Stomach (tissue), 9 donors: ENCODE results near the gene GABRA5. TPM values are rescaled to one million over a fixed set of nuclear protein-coding genes. Genes with fewer than 3 reads are reported as not detected.

Experiments used
- DNase-seq, 2 donors: peaks; one replicate each; pipeline versions ENCODE4 v3.0.0 to v3.0.0-alpha.2; 2013 to 2019
- H3K27ac ChIP-seq, 5 donors: fragments of 200-600 bp in 4 of 5; sonication (generic) in 4 of 5; one replicate each; pipeline ENCODE4 v1.5.1; 2013 to 2019; ENCODE audit warnings: mild to moderate bottlenecking in 1 of 5, moderate library complexity in 1 of 5
- H3K27me3 ChIP-seq, 3 donors: fragments of 200-600 bp; sonication (generic); one replicate each; pipeline ENCODE4 v1.5.1; 2017 to 2019; ENCODE audit warnings: mixed run types in 1 of 3
- H3K36me3 ChIP-seq, 4 donors: fragments of 200-600 bp; sonication (generic); 1 replicate in 3 of 4; 2 replicates in 1 of 4; pipeline ENCODE4 v1.5.1; 2016 to 2019
- H3K4me1 ChIP-seq, 4 donors: fragments of 200-600 bp; sonication (generic); one replicate each; pipeline ENCODE4 v1.5.1; 2016 to 2019
- H3K4me3 ChIP-seq, 4 donors: fragments of 200-600 bp; sonication (generic) in 3 of 4; one replicate each; pipeline ENCODE4 v1.5.1; 2016 to 2019; ENCODE audit warnings: mild to moderate bottlenecking in 1 of 4
- H3K9me3 ChIP-seq, 4 donors: fragments of 200-600 bp; sonication (generic); one replicate each; pipeline ENCODE4 v1.5.1; 2016 to 2019
- EP300 ChIP-seq: sonication (generic); formaldehyde crosslinking; IDR thresholded peaks from one replicate; pipeline ENCODE4 v1.6.1; 2017; ENCODE audit warnings: antibody characterized with exemption
- POLR2A ChIP-seq, 4 donors: fragments of 450-650 bp; IDR thresholded peaks; one replicate each; pipeline ENCODE4 v1.6.1; 2016; ENCODE audit warnings: antibody characterized with exemption in 4 of 4, control low read depth in 2 of 4, mild to moderate bottlenecking in 1 of 4, moderate library complexity in 1 of 4
- POLR2AphosphoS5 ChIP-seq, 3 donors: sonication (generic); formaldehyde crosslinking; IDR thresholded peaks; one replicate each; pipeline ENCODE4 v1.6.1; 2016; ENCODE audit warnings: antibody characterized with exemption in 3 of 3
- WGBS, 5 donors: extraction: QIAGEN DNeasy Blood & Tissue Kit in 3 of 5; methylation state at CpG; one replicate each; pipeline versions ENCODE4 v1.1.5 to v1.1.7; 2013 to 2018; 5-methylcytosine and 5-hydroxymethylcytosine counted together
- intact Hi-C: fragments of 100-400 bp; cut with DNase I; formaldehyde crosslinking; loops from one replicate; pipeline ENCODE4 v1.15.1; 2023; ENCODE audit warnings: low total_unique reads
- polyA plus RNA-seq, 3 donors: library from polyadenylated mRNA; stranded (reverse); fragments of 200-250 nt; gene quantifications; one replicate each; pipeline ENCODE4 v1.2.3, GENCODE V29; 2013
- total RNA-seq, 5 donors: library from RNA; depleted of rRNA; stranded (reverse); fragments of >200 nt; gene quantifications; one replicate each; pipeline versions ENCODE4 v1.1.0 to v1.2.3, GENCODE V29; 2014 to 2016
- TF ChIP-seq, protein P1 (sequence below), 7 experiments: fragments of 450-650 bp in 4 of 7; fragments of 200-600 bp in 3 of 7; sonication (generic) in 3 of 7; IDR thresholded peaks; one replicate each; pipeline ENCODE4 v1.5.1; 2016 to 2019; ENCODE audit warnings: antibody characterized with exemption in 7 of 7, control low read depth in 2 of 7, mild to moderate bottlenecking in 1 of 7
- donor health status: healthy with polysubstance abuse.
- donor health status: Bipolar disorder and iron deficiency.
- donor health status: healthy.

The GABRA5 gene
- total and polyA plus RNA-seq, 8 donors = 0.75 to 2.2 TPM; not detected in 6

DNA sequence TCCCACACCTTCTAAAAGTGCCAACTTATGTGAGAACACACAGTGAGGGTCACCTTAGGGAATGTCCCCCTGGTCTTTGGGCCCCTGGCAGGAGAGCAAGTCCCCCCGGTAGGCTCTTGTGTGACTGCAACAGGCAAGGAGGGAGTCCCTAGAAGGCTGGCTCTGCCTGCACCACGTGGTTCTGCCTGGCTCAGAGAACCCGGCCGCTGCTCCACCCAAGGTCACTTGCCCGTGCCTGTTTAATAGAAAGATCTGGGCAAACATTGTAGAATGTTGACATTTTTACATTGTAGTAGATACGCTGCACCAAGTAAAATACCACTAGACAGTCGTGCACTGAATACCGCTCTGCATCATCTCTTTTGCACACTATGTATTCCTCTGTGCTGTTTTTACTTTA lies 21.9 kb downstream of the GABRA5 start:
- 27 to 54% (median 34%) methylated on average over 8 of the region's 8 CpGs for WGBS, 5 donors
- intact Hi-C loops = no loop called here
- TF ChIP-seq EP300 (no peak), POLR2AphosphoS5 (IDR thresholded peaks at IDR 0.05) (no peak), POLR2A (IDR thresholded peaks at IDR 0.05) (no peak)
- TF ChIP-seq, protein P1, sequence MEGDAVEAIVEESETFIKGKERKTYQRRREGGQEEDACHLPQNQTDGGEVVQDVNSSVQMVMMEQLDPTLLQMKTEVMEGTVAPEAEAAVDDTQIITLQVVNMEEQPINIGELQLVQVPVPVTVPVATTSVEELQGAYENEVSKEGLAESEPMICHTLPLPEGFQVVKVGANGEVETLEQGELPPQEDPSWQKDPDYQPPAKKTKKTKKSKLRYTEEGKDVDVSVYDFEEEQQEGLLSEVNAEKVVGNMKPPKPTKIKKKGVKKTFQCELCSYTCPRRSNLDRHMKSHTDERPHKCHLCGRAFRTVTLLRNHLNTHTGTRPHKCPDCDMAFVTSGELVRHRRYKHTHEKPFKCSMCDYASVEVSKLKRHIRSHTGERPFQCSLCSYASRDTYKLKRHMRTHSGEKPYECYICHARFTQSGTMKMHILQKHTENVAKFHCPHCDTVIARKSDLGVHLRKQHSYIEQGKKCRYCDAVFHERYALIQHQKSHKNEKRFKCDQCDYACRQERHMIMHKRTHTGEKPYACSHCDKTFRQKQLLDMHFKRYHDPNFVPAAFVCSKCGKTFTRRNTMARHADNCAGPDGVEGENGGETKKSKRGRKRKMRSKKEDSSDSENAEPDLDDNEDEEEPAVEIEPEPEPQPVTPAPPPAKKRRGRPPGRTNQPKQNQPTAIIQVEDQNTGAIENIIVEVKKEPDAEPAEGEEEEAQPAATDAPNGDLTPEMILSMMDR (IDR thresholded peaks at IDR 0.05) = no peak
- Histone ChIP-seq H3K27me3 (peaks cover 0 to 32% (median 14%) of the 10 kb centered on the region in 3 donors), H3K4me1 (peaks cover 0 to 32% (median 22%) of the 10 kb centered on the region in 4 donors), H3K36me3 (peaks cover 0 to under 1% (median 0%) of the 10 kb centered on the region in 4 donors), H3K9me3 (no peaks in the 10 kb centered on the region), H3K4me3 (no peak overlapping the region), H3K27ac (peak overlapping the region in 2 of 5 donors; percentile 19 to 53)
- peak; percentile 48 to 61 for DNase-seq

DNA sequence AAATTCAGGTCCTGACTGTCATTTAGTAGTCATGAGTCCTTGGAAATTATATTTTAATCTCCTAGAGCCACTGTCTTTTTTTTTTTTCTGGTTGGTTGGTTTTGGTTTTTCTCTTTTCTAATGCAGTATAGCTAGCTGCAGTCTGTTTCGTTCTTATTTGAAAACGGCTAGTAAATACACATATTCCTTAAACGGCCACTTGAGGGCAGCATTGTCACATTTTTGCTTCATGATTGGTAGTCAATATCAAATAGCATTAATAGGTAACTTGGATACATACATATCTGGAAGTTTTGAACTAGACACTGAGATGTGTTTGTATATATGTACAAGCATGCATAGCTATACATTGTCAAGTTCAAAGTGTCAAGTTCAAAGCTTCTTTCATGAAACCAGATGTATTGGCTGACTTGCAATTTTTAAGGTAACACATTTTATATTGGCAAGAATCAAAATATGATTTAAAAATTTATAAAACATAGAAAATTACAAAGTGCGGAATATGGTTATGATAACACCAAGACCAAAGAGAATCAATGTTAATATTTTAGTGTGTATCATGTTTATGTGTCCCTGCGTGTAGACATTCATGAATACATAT lies 22.5 kb downstream of the GABRA5 start:
- DNase-seq = peak; percentile 74 to 90
- no peak overlapping the region for H3K4me3 ChIP-seq
- intact Hi-C loops = no loop called here

DNA sequence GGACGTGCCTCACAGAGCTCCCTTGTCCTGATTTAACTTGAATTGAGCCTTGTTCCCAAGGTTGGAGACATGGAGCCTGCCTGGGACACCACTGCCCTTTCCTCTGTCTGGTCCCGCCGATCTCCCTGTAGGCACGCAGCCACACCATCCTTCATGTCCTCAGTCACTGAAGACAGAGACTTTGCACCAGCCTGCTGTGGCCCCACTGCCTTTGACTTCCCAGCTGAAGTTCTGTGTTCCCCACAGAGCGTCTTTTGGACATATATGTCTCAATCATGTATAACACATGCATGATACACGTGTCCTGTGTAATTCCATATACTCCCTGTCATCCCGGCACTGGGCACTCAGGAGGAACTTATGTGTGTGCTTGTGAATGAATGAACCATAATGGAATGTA lies 23.6 kb downstream of the GABRA5 start:
- WGBS, 5 donors = 85 to 90% (median 87%) methylated on average over 7 of the region's 7 CpGs
- intact Hi-C loops = no loop called here
- no peak for DNase-seq
- H3K27me3 ChIP-seq = peaks cover 0 to 34% (median 14%) of the 10 kb centered on the region in 3 donors
- no peaks in the 10 kb centered on the region for H3K36me3 ChIP-seq
- H3K4me1 ChIP-seq = peaks cover 0 to 32% (median 22%) of the 10 kb centered on the region in 4 donors
- H3K27ac ChIP-seq = no peak overlapping the region
- H3K9me3 ChIP-seq = no peaks in the 10 kb centered on the region
- TF ChIP-seq EP300 (no peak), POLR2AphosphoS5 (IDR thresholded peaks at IDR 0.05) (no peak), POLR2A (IDR thresholded peaks at IDR 0.05) (no peak)
- TF ChIP-seq, protein P1 (IDR thresholded peaks at IDR 0.05) = no peak
- no peak overlapping the region for H3K4me3 ChIP-seq

More for the DNA sequence above, 22.5 kb downstream of the GABRA5 start:
- TF ChIP-seq, protein P1 (IDR thresholded peaks at IDR 0.05) = peak in 5 of 7 experiments; percentile 41 to 62 (median 61)
- TF ChIP-seq POLR2AphosphoS5 (IDR thresholded peaks at IDR 0.05) = no peak
- 20 to 25% (median 21%) methylated on average over 5 of the region's 5 CpGs for whole genome bisulfite sequencing, 5 donors
- Histone ChIP-seq H3K4me1 (peaks cover 0 to 32% (median 22%) of the 10 kb centered on the region in 4 donors), H3K27ac (peak overlapping the region in 1 of 5 donors; percentile 19), H3K36me3 (no peaks in the 10 kb centered on the region), H3K9me3 (no peaks in the 10 kb centered on the region), H3K27me3 (peaks cover 0 to 34% (median 14%) of the 10 kb centered on the region in 3 donors)

DNA sequence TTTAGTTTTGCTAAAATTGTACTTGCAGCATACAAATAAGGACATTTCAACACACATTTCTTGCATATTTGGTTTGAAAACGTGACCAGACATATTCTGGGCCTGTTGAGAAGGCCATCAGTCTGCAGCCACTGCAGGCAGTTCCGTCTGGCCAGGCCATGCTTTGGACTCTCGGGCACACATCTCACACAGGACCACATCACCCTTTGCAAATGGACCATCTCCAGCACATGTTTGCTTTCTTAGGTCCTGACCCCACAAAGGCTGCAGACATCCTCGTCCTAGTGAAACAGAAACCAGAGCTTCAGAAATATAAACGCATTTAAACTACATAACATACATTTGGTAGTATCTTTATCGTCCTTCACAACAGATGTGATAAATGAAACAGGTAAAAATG lies 24.1 kb downstream of the GABRA5 start:
- DNase-seq = no peak
- Histone ChIP-seq H3K9me3 (no peaks in the 10 kb centered on the region), H3K36me3 (no peaks in the 10 kb centered on the region), H3K4me1 (peaks cover 0 to 32% (median 22%) of the 10 kb centered on the region in 4 donors), H3K4me3 (no peak overlapping the region), H3K27me3 (peaks cover 0 to 34% (median 14%) of the 10 kb centered on the region in 3 donors), H3K27ac (no peak overlapping the region)
- intact Hi-C loops = no loop called here
- WGBS, 5 donors = 49 to 64% (median 54%) methylated on average over 6 of the region's 6 CpGs
- TF ChIP-seq POLR2AphosphoS5 (IDR thresholded peaks at IDR 0.05) = no peak
- TF ChIP-seq EP300 = no peak
- no peak for TF ChIP-seq POLR2A (IDR thresholded peaks at IDR 0.05)
- TF ChIP-seq, protein P1 (IDR thresholded peaks at IDR 0.05) = no peak
